Body of pancreas (tissue), 4 donors: Measurements from ENCODE around the gene HES5. TPM values are rescaled to one million over a fixed set of nuclear protein-coding genes. Genes with fewer than 3 reads are reported as not detected.

Source experiments
- ATAC-seq: fragments of 150-250 bp; one replicate; pipeline ENCODE4 v1.9.1; 2016
- DNase-seq, 4 donors: peaks; one replicate each; pipeline ENCODE4 v3.0.0-alpha.2; 2019
- H3K27ac ChIP-seq, 4 donors: fragments of 200-600 bp; sonication (generic); 1 replicate in 3 of 4; 2 replicates in 1 of 4; pipeline versions ENCODE4 v1.5.1 to v1.6.1; 2016 to 2019; ENCODE audit warnings: mild to moderate bottlenecking in 1 of 4, mixed read lengths in 1 of 4, moderate library complexity in 1 of 4
- H3K27me3 ChIP-seq, 2 donors: fragments of 200-600 bp; sonication (generic); one replicate each; pipeline ENCODE4 v1.6.0; 2016; ENCODE audit warnings: mild to moderate bottlenecking in 1 of 2
- H3K36me3 ChIP-seq, 2 donors: fragments of 200-600 bp; sonication (generic); replicated peaks in 1 of 2; 2 replicates each; pipeline ENCODE4 v1.5.1; 2016; ENCODE audit warnings: low read depth in 2 of 2; ENCODE audit not compliant: insufficient read depth in 1 of 2
- H3K4me1 ChIP-seq: fragments of 200-600 bp; sonication (generic); one replicate; pipeline ENCODE4 v1.6.0; 2016
- H3K4me3 ChIP-seq, 2 donors: fragments of 200-600 bp; sonication (generic); 1 replicate in 1 of 2; 2 replicates in 1 of 2; pipeline ENCODE4 v1.5.1; 2016 to 2019
- H3K9me3 ChIP-seq, 3 donors: fragments of 200-600 bp; sonication (generic); 1 replicate in 2 of 3; 2 replicates in 1 of 3; pipeline ENCODE4 v1.5.1; 2016
- POLR2A ChIP-seq, 3 donors: fragments of 450-650 bp; IDR thresholded peaks; one replicate each; pipeline ENCODE4 v1.6.1; 2016; ENCODE audit warnings: antibody characterized with exemption in 3 of 3, mild to moderate bottlenecking in 2 of 3
- WGBS, 2 donors: methylation state at CpG; one replicate each; pipeline ENCODE4 v1.1.5; 2017; 5-methylcytosine and 5-hydroxymethylcytosine counted together
- intact Hi-C: fragments of 100-400 bp; cut with DNase I; formaldehyde crosslinking; loops from one replicate; pipeline ENCODE4 v1.15.1; 2023
- total RNA-seq, 2 donors: library from RNA; depleted of rRNA; stranded (reverse); fragments of >200 nt; gene quantifications; one replicate each; pipeline ENCODE4 v1.1.0, GENCODE V29; 2016
- TF ChIP-seq, protein P1 (sequence below), 7 experiments: fragments of 450-650 bp in 4 of 7; fragments of 200-600 bp in 3 of 7; sonication (generic) in 3 of 7; IDR thresholded peaks; one replicate each; pipeline ENCODE4 v1.5.1; 2016 to 2019; ENCODE audit warnings: antibody characterized with exemption in 7 of 7

Gene HES5
- total RNA-seq, 2 donors from 2014 or later, result not detected

DNA sequence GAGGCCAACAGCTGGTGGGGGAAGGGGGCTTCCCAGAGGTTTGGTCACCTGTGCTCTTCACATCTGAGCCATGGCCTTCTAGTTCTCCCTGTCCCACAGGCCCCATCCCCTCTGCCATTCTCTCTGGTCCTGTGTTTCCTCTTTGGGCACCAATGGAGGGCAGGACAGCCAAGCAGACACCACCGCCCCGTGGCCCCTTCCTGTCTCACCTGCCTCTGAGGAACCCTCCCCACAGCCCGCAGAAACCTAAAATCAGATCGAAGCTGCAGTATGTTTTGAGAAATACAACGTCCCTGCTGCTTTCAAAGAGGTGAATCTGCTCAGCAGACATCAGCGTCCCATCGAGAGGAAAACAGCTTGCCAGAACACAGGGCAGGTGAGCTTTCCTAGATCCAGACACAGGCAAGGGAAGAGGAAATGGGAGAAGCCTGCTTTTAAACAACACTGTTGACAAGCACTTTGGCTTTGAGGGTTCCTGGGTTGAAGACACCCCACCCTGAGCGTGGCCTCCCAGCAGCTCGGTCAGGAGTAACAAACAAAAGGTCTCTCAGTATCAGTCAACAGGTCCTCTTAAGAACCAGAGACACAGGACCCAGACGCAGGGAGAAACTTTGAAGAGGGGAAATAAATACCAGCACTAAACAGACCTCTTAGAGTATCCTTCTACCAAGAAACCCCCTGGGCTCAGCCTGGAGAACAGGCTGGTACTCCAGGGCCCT lies 6.0 kb downstream of the HES5 start:
- Histone ChIP-seq H3K4me1 (peaks cover 53% of the 10 kb centered on the region), H3K4me3 (no peak overlapping the region), H3K36me3 (peaks cover 2 to 15% of the 10 kb centered on the region in 2 donors), H3K27ac (no peak overlapping the region), H3K27me3 (no peaks in the 10 kb centered on the region), H3K9me3 (no peaks in the 10 kb centered on the region)
- WGBS, 2 donors, result 74 to 75% methylated on average over 10 of the region's 10 CpGs
- no peak for TF ChIP-seq POLR2A (IDR thresholded peaks at IDR 0.05)
- TF ChIP-seq, protein P1, sequence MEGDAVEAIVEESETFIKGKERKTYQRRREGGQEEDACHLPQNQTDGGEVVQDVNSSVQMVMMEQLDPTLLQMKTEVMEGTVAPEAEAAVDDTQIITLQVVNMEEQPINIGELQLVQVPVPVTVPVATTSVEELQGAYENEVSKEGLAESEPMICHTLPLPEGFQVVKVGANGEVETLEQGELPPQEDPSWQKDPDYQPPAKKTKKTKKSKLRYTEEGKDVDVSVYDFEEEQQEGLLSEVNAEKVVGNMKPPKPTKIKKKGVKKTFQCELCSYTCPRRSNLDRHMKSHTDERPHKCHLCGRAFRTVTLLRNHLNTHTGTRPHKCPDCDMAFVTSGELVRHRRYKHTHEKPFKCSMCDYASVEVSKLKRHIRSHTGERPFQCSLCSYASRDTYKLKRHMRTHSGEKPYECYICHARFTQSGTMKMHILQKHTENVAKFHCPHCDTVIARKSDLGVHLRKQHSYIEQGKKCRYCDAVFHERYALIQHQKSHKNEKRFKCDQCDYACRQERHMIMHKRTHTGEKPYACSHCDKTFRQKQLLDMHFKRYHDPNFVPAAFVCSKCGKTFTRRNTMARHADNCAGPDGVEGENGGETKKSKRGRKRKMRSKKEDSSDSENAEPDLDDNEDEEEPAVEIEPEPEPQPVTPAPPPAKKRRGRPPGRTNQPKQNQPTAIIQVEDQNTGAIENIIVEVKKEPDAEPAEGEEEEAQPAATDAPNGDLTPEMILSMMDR (IDR thresholded peaks at IDR 0.05), result no peak
- ATAC-seq (no peak), DNase-seq (no peak)
- intact Hi-C loops, result loop anchor here (5.0 kb wide), 1 partner anchor 122 kb away; no protein-coding TSS in a partner anchor

DNA sequence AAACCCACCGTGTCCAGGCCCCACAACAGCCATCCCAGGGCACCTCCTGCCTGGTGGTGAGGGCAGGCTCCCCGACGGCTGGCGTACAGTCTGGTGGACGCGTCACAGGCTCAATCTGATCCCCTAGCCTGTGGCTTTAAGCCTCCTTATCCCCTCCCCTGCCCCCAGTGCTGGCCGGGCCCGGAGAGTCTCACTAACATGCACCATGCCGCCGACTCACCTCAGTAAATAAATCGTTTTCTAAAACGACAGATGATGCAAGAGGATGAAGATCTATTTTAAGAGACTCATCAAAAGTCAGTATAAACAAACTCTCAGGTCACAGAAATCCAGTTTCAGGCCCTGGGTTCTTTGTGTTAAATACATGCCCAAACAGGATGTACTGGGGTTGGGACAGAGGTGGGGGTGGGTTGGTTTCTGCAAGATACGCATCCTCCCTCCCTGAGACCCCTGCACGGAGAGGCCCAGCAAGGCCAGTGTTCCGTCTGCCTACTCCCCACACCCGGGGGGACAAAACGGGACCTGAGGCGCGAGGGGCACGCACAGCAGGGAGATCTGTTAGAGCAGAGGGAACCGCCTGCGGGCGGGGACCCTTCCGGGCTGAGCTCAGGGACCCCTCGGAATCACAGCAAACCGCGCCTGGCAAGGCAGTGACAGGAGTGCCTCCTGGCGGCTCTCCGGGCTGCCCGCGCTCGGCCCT lies 6.7 kb downstream of the HES5 start:
- TF ChIP-seq, protein P1 (IDR thresholded peaks at IDR 0.05), result no peak
- TF ChIP-seq POLR2A (IDR thresholded peaks at IDR 0.05), result no peak
- Histone ChIP-seq H3K27ac (no peak overlapping the region), H3K36me3 (peaks cover 7 to 22% of the 10 kb centered on the region in 2 donors), H3K9me3 (no peaks in the 10 kb centered on the region), H3K4me1 (peaks cover 46% of the 10 kb centered on the region), H3K4me3 (no peak overlapping the region), H3K27me3 (no peaks in the 10 kb centered on the region)
- intact Hi-C loops, result loop anchor here (5.0 kb wide), 1 partner anchor 121 kb away; no protein-coding TSS in a partner anchor
- no peak for DNase-seq
- WGBS, 2 donors, result 68 to 71% methylated on average over 10 to 32 of the region's 32 CpGs
- ATAC-seq, result no peak

DNA sequence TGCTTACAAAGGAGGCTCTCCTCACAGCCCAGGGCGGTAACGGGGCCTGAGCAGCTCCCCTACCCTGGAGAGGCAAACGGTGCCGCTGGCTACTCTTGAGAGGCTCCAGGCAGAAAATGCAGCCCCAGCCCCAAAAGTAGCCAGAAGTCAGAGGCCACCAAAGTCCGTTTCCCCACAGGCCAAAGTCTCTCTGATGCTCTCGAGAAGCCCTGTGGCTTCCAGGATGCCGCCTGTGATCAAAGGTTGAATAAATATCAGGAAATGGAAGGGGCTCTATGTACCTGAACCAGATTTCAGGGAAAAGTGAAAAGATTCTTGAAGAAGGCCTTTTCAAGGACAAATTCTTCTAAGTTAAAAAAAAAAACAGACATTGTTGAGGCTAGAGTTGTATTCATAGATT lies 7.8 kb downstream of the HES5 start:
- DNase-seq (no peak), ATAC-seq (no peak)
- Histone ChIP-seq H3K4me1 (peaks cover 35% of the 10 kb centered on the region), H3K9me3 (no peaks in the 10 kb centered on the region), H3K27me3 (no peaks in the 10 kb centered on the region), H3K36me3 (peaks cover 13 to 31% of the 10 kb centered on the region in 2 donors), H3K4me3 (no peak overlapping the region), H3K27ac (no peak overlapping the region)
- intact Hi-C loops, result loop anchor here (5.0 kb wide), 1 partner anchor 120 kb away; no protein-coding TSS in a partner anchor
- TF ChIP-seq, protein P1 (IDR thresholded peaks at IDR 0.05), result no peak
- 85 to 96% methylated on average over 5 to 7 of the region's 7 CpGs for WGBS, 2 donors

DNA sequence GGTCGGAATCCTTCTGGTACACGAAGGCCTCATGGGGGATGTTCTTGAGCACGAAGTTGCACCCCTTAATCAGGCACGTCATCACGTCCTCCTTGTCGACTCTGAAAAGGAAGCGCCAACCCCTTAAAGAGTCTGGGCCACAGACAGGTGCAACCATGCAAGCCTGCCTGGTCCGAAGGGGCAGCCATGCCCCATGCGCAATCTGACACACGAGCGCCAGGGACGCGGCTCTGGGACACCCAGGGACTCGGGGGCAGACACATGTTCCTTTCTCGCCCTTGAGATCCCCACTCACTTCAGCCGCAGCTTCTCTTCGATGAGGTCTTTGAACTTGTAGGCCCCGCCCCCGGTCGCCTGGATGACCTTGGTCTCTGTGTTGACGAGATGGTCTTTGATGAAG lies 9.3 kb downstream of the HES5 start:
- peaks cover 28% of the 10 kb centered on the region for H3K4me1 ChIP-seq
- H3K4me3 ChIP-seq, result no peak overlapping the region
- H3K27ac ChIP-seq, result no peak overlapping the region
- DNase-seq (no peak), ATAC-seq (no peak)
- H3K36me3 ChIP-seq, result peaks cover 16 to 41% of the 10 kb centered on the region in 2 donors
- intact Hi-C loops, result loop anchor here (5.0 kb wide), 1 partner anchor 119 kb away; no protein-coding TSS in a partner anchor
- H3K9me3 ChIP-seq, result no peaks in the 10 kb centered on the region
- no peaks in the 10 kb centered on the region for H3K27me3 ChIP-seq
- 82 to 89% methylated on average over 12 to 21 of the region's 21 CpGs for WGBS, 2 donors
- TF ChIP-seq, protein P1 (IDR thresholded peaks at IDR 0.05), result no peak
- TF ChIP-seq POLR2A (IDR thresholded peaks at IDR 0.05), result no peak
